T-helper 22 cell (primary cell): ENCODE results near the gene STK24.
A peak's percentile ranks its signal among the peaks of the same experiment; 100 is the strongest.

ENCODE experiments used
- DNase-seq: peaks from one replicate; pipeline ENCODE4 v3.0.0-alpha.2; 2020; ENCODE audit warnings: low read depth

STK24 gene

DNA sequence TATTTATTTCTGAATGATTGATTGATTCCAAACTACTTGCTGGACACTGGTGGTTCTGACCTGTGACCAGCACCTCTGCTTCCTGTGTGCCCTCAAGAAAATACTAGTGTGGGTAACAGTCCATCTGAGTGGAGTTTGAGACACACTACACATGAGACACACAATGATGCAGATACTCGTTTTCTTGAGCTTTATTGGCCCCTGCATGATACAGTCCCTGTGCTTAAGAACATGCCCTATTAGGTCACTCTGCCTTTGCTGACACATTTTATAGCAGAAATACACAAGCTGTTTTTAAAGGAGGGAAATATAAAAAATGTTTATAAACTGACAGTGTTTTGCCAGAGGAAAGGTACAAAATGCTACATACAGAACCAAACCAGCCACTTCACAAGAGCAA lies 126.9 kb downstream of the STK24 start:
- no peak for DNase-seq

DNA sequence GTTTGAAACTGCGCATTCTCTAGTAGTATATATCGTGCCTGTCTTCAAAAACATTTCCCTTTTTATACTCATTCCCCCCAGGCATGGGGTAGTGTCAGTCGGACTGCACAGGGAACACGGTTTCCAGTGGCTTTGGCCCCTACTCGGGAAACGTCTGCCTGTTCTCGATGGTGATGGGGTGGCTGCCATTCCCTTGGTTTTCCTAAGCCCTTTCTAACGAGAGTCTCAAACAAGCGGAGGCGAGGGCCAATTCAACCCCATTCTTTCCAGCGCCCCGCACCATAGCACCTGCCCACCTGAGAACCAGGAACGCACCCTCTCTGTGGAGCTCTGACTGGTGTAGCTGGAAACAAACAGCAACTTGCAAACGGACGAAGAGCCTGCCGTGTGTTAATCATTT lies 127.6 kb downstream of the STK24 start:
- no peak for DNase-seq

DNA sequence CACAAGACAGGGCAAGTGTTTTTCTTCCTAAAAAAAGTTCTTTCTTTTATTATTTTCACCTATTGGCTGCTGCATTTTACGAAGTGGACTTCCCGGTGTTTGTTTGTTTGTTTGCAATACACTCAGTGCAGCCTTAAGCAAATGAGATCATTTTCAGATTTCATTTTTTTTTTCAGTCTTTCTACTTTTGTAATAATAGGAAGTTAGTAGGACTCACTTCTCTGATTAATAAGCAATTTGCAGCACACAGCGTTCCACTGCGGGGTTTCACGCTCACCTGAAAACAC lies 128.3 kb downstream of the STK24 start:
- no peak for DNase-seq

DNA sequence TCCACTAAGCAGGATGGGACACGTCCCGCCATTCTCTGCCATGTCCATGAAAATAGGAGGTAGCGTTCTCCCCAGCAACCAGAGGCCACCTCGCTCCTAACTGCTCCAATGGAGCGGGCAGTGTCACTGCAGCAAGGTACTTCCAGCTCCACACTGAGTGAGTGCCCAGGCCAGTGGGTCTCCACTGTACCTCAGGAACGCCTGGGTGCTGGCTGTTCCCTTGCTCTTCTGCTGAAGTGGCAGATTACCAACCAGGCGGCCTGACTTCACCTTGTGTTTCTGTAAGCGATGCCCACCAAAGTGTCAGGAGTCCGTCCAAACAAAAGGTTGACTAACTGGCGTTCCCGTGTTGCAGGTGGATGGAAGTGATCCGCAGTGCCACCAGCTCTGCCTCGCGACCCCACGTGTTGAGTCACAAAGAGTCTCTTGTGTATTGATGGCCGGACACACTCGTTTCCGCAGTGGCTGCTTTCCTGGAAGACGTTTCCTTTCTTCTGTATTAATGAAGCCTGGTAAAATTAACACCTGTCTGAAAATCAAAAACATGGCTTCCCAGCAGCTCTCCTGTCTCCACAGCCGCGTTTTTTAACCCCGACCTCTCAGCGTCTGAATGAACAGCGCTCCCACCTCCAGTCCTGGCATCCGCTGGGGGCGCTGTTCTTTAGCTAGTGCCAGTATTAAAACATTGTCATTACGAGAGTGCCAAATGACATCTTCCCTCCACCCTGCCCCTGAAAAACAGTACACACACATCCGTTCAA lies 128.8 kb downstream of the STK24 start:
- DNase-seq: no peak

DNA sequence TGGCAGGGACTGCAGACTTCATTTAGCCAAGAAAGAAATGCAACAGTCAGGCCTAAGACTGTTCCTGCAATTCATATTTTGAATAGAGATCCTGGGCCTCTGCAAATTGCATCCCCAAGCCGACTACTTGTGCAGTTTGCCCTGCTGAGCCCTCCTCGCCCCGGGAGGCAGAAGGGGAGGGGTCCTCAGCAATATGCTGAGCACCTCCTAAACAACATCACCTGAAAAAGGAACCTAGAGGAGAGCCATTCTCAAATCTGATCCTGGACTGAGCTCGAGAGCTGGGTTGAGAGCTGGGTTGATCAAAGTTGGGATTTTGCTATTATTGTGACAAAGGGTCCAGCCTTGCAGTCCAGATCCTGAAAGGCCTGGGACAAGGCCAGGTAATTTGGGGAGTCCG lies 129.8 kb downstream of the STK24 start:
- DNase-seq: no peak

DNA sequence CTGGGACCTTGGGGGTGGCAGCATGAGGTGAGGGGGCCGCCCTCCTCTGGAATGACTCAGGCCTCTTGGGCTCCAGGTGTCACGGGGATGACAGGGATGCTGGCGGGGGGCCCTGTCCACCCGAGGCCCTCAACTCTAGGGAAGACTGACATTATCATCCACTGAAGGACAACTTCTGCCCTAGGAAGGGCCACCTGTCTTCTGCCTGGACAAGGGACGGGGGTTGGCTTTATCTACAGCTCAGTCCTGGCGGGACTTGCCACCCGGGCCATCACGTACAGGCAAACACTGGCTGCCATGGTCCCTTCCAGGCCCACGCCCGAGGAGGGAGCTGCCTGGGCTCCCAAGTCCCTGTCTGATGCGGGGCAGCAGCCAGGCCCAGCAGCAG lies 130.7 kb downstream of the STK24 start:
- DNase-seq: no peak

DNA sequence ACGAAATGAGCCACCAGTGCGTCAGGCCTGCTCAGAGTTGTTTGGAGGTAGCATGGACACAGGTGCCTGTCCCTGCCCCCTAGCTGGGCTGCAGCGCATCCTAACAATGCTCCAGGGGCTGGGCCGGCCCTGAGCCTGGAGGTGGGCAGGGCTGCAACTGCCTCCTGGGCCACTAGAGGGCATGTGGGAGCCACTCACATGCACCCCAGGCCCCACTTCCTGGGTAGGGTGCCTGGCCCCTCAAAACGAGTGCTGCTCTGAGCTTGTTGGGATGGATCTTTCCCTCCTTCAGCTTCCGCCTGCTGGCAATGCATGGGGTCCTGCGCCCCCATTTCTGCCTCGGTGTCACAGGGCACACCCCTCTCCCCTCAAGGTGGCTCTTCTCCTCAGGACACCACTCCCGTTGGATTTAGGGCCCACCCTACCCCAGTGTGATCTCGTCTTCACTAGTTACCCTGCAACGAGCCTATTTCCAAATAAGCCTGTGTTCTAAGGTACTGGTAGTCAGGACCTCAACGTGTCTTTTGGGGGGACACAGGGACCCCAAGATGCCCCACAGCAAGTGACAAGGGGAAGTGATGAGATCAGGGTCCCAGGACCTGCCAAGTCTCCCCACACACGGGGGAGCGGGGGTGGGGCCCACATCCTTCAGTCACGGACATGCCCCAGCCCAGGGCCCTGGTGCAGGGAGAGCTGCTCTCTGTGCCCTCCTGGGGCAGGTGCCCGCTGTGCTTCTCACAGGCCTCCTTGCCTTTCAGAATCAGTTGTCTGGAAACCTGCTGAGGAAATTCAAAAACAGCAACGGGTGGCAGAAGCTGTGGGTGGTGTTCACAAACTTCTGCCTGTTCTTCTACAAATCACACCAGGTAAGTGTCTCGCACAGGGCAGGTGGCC lies 131.3 kb downstream of the STK24 start:
- DNase-seq: peak; percentile 59

DNA sequence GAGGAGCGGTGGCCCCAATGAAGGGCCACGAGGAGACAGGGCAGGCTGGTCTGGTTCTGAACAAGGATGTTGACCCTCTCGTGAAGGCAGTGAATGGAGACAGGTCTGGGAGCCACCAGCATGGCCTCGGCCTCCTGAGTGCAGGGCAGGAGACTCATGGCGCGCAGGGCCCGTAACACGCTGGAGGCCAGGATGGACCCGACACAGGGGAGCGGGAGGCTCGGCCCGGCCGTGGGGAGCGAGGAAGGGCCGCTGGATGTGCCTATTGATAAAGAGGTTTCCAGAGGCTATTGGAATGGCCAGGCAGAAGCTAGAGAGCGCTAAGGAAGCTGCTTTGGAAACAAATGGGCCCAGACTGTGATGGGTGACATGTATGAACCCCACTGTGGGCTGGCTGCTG lies 132.5 kb downstream of the STK24 start:
- DNase-seq: no peak

DNA sequence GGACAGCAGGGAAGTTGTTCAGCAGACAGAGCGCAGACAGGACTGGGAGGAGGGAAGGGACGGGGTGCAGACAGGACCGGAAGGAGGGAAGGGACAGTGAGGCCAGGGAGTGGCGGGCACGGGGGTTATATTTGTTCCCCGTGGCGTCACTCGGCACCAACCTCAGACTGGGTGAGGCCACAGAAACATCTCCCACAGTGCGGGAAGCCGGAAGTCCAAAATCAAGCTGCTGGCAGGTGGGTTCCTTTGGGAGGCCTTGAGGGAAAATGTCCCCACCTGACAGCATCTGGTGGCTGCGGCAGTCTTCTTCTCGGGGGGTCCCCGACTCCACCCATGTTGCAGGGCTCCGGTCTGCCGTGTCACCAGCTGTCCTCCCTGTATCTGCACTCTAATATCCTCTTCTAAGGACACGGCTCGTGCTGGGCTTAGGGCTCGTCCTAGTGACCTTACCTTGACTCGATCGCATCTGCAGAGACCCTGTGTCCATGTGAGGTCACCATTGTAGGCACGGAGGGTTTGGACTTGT lies 133.0 kb downstream of the STK24 start:
- DNase-seq: no peak

DNA sequence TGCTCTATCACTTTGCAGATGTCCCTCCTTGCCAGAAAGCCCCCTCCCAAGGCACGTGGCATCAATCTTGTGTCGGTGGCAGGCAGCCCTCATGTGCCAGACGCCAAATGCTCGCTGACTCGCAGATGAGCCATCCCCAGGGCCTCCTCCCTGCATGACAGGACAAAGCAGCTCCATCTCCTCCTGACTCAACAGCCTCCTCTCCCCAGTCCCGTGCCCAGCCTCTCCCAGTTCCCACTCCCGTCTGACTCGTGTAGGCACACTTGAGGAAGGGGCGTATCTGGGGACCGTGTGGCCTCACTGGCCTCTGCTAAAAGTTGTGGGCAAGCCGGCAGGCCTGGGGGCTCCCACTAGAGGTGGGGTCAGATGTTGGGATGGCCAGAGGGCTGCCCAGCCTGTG lies 133.6 kb downstream of the STK24 start:
- DNase-seq: no peak

DNA sequence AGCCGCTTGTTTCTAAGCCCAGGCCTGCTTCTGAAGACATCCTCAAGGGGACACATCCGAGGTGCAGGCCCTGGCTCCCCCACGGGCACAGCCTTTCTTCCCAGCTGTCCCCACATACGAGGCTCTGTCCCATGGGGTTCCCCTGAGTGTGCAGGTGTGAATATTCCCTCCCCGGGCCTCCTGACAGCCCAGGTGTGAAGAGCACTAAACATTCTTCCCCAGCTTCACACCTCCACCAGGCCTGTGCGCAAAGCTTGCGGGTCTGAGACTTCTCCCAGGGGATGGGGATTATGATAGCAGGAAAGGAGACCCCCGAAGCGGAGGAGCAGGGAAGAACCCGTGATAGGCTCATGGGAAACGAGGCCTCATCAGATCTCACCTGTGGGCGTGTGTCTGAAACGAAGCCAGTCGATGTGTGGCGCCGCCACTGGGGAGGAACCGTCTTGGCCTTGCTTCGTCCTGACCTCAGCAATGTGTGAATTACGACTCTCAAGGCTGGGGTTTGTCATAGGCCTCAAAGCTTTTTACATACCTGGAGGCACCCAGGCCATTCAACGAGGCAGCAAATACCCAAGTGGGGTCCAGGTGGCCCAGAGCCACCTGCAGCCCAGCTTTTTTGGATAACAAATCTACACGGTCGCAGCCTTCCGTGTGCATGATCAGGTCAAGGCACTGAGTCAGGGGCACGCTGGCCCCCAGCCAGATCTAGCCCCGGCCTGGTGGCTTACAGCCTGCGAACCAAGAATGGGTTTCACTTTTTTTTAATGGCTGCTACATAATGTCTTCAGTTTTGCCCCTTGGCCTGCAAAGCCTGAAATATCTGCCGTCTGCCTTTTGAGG lies 134.3 kb downstream of the STK24 start:
- no peak for DNase-seq

DNA sequence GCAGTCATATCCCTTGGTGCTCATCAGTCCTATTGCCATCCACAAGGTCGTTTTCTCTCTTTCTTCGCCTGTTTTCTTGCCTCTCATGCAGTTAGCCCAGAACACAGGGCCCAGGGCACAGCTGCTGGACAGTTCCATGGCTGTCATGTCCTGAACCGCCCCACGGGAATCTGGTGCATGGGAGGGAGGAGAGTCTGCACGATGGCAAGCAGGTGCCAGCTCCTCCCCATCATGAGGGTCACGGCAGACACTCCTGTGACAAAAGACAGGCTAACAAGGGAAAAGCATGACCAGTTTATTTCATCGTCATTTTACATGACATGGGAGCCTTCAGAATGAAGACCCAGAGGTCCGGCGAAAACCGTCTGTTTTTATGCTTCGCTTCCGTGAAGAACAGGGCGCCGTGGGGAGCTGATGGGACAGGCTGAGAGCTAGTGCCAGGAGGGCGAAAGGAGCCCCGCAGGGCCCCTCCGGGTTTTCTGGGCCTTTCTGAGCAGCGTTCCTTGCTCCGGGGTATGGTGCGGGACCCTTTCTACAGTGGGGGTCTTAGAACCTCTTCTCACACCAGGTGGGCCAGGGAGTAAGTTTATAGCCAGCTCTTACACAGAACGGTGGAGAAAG lies 135.7 kb downstream of the STK24 start:
- DNase-seq: no peak

DNA sequence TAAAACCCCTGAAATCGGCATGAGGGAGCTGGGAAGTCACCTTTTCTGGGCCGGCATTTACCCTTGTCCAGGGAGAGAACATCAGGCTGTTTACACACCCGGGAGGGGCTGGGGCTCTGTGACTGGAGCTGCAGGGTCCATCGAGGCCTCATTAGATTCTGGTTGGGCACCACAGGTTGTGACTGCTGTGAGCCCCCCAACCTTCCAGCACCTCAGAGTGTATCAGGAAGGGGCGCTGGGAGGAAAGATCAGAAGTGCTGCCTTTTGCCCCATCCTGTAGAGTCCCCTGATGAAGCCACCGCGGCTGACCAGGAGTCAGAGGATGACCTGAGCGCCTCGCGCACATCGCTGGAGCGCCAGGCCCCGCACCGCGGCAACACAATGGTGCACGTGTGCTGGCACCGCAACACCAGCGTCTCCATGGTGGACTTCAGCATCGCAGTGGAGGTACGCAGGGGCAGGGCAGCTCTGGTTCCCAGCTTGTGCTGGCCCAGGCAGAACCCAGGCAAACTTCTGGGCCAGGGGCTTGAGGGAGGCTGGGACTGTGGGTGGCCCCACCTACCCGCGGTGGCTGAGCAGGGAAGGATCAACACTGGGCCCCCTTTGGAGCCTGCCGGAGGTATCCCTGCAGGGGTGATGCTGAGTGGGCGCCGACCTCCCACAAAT lies 136.4 kb downstream of the STK24 start:
- no peak for DNase-seq

DNA sequence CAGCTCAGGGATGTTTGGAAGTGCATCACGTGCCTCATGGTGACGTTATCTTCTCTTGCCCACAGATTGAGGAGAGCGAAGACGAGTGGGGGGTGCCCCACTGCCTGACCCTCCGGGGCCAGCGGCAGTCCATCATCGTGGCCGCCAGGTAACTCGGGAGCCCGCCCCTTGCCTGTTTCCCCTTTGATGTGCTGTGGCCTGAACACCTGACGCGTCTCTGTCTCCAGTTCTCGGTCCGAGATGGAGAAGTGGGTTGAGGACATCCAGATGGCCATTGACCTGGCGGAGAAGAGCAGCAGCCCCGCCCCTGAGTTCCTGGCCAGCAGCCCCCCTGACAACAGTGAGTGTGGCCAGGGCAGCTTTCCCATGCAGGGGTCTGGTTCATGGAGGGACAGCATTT lies 137.0 kb downstream of the STK24 start:
- DNase-seq: no peak

DNA sequence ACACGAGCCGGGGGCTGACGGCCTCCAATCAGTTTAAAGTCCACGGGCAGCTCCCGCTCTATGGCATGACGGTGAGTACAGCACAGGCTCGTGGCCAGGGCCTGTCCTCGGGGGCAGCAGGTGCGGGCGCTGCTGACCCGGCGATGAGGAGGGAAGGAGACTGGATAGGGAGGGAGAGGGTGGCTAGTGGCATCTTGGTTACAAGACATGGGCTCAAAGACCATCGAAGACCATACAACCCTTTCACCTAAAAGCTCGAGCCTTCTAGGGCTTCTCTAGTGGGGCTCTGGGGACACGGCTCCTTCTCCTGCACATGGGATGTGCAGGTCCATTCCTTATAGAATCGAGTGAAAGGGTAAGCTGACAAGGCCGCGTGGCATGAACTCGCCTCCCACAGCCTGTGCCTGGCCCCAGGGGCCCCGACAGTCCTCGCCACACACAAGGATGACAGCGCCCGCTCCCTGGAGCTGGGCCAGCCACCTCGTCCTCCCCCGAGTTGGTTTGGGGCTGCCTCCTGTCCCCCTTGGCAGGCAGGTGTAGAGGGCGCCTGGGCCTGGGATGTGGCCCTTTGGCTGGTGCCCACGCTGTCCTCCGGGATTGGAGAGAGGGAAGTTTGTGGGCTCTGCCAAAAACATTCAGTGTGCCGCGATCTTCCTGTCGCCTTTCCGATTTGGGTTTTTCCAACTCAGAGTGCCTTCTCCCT lies 137.6 kb downstream of the STK24 start:
- no peak for DNase-seq

DNA sequence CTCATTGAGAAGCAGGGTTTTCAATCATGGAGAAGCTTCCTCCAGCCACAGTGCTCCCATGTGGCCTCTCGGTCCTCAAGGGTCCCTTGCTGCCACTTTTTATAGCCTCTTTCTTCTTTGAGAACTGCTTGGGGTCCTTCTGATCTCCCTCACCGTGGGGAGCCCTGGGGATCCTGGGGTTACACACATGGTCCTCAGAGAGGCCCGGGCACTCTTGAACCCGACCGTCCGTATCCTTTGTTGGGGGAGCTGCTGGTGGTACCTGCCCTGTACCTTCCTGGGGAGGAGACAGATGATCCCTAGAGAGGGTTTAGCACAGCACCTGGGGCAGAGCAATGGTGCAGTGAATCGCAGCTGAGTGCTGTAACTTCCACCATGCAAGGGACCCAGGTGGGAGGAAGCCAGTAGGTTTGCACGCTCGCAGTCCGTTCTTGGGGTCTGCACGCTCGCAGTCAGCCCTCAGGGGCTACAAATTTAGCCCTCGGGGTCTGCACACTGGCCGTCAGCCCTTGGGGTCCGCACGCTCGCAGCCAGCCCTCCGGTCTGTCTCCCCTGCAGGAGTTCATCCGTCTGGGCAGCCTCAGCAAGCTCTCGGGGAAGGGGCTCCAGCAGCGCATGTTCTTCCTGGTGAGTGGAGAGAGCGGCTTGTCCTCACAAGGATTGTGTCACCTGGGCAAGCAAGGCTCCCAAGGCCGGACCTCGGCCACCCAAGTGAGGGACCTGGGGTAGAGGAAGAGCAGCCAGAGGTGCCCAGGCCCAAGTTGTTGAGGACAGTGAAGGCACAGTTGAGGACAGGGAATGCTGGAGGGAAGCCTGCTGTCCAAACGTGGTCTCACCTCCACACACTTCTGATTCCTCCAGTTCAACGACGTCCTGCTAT lies 138.4 kb downstream of the STK24 start:
- DNase-seq: no peak

DNA sequence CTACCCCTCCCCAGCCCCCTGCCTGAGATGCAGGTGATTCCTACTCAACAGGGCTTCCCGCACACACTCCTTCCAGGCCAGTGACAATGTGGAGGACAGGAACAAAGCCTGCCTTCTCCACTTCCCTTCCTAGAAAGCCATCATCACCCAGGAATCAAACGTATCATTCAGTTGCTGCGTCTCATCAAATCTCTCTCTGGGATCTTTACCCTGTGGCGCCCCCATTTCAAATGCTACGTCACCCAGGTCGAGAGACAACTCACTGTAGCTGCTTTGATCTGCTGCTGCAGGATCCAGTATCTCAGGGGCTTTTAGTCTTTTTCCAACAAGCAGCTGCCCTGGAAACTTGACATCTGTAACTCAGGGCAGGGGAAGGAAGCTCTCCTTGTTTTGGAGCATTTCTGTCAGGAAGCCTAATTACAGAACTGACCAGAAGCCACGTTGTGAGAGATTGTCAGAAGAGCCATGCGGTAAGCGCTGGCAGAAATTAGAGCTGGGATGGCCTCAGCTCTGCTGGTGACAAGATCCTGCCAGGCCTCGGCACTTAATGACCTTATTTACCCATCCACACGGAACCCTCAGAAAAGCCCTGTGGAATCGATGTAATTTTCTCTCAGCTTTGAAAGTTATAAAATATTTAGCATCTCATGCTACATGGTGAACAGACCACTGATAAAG lies 140.5 kb downstream of the STK24 start:
- no peak for DNase-seq

DNA sequence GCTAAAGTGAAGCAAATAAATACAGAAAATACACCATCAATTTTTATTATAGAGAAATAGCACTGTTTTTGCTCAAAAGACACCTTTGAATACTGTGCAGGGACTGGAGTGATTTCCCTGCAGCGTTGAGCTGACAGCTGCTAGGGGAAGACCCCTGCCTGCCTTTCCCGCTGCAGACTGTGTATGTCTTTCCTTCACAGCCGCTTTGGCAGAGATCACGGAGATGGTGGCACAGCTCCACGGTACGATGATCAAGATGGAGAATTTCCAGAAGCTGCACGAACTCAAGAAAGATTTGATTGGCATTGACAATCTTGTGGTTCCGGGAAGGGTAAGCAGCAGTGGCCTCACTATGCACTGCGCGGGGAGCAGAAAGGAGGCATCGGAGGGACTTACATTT lies 141.5 kb downstream of the STK24 start:
- DNase-seq: no peak

DNA sequence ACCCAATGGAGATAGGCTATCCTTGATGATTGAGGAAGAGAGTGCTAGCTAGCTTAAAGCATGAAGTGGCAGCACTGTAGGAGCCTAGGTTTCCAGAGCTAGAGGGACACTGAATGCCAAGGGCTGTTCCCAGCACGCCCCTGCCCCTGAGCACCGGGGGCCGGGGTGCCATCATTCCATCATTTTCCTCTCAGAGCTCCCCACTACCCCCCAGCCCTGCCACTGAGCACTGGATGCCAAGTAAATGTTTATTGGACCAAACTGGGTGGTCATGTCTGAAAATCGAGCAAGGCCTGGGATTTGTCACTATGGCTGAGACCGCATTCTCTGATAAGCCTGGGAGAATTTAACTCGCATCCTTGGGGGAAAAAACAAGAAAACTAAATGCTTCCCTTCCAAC lies 142.8 kb downstream of the STK24 start:
- DNase-seq: no peak
